Heart left ventricle (tissue), 13 donors: ENCODE measurements around the gene KCNIP3.

Experiments used
- POLR2A ChIP-seq, 2 donors: fragments of 450-650 bp; IDR thresholded peaks; one replicate each; pipeline ENCODE4 v1.6.1; 2017; ENCODE audit warnings: antibody characterized with exemption in 2 of 2, mild to moderate bottlenecking in 2 of 2, moderate library complexity in 2 of 2
- TF ChIP-seq, protein P1 (sequence below), 12 donors: fragments of 200-600 bp; sonication (generic) in 4 of 12; IDR thresholded peaks; one replicate each; pipeline versions ENCODE4 v1.5.0 to v1.8.0; 2018 to 2022; ENCODE audit warnings: antibody characterized with exemption in 12 of 12, mild to moderate bottlenecking in 5 of 12
- donor health status: ischemic (EF 13 %, LVEDD 7.1; RV severe dilation, severe dysfunction).
- donor health status: DM: no; HTN: yes; CAD: no.
- donor health status: DM: no; HTN: no; CAD: no.
- donor health status: ischemic (EF 25% LVEDD 6.9; RV normal size, moderate dysfunction).
- donor health status: ischemic (EF 25% LVEDD 5.7; RV mildly dilated, moderate dysfunction).
- donor health status: ischemic (EF 35%, LVEDD 5.7; RV mildly dilated, moderate dysfunction).
- donor health status: nonischemic (EF 11% LVEDD 7.7; RV severe dilation, severe dysfunction).
- donor health status: DM: yes; HTN: yes; CAD: no.
- donor health status: PGD.
- donor health status: ischemic (EF 29% LVEDD 5.4; RV normal size, mild dysfunction).
- donor health status: nonischemic (EF 23%, LVEDD 6.1; RV moderate dilation, normal function).

DNA sequence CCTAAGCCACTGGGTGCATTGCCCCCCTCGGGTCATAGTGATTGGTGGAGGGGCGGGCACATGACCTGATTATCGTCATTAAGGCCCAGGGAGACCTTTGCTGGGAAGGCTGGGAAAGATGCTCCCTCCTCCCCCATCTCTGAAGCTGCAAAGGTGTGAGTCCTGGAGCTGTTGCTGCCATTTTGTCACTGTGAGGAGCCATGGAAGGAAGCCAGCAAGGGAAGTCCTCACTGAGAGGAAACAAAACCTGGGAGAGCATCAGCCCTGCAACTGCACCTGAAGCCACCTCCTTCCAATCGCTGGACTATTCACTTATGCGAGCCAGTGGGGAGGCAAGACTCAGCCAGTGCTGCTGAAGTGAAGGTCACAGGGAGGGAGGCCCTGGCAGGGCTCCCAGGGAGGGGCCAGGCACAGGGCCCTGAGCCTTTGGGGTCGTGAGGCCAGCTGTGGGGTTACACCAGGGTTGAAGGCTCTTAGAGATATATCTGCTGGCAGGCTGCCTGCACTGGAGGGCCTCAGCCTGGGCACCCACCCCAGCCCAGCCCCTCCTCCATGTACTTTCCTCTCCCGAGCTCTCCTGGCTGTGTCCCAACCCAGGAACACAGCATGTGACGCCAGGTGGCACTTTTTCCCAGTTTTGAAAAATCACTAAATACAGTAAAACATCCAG, 94.6 kb downstream of the KCNIP3 start:
- TF ChIP-seq, protein P1, sequence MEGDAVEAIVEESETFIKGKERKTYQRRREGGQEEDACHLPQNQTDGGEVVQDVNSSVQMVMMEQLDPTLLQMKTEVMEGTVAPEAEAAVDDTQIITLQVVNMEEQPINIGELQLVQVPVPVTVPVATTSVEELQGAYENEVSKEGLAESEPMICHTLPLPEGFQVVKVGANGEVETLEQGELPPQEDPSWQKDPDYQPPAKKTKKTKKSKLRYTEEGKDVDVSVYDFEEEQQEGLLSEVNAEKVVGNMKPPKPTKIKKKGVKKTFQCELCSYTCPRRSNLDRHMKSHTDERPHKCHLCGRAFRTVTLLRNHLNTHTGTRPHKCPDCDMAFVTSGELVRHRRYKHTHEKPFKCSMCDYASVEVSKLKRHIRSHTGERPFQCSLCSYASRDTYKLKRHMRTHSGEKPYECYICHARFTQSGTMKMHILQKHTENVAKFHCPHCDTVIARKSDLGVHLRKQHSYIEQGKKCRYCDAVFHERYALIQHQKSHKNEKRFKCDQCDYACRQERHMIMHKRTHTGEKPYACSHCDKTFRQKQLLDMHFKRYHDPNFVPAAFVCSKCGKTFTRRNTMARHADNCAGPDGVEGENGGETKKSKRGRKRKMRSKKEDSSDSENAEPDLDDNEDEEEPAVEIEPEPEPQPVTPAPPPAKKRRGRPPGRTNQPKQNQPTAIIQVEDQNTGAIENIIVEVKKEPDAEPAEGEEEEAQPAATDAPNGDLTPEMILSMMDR (IDR thresholded peaks at IDR 0.05) = no peak
- TF ChIP-seq POLR2A (IDR thresholded peaks at IDR 0.05) = no peak
